K562 (cell line): ENCODE data around the gene QKI. TPM values are rescaled to one million over a fixed set of nuclear protein-coding genes. Genes with fewer than 3 reads are reported as not detected.
A peak's percentile ranks its signal among the peaks of the same experiment; 100 is the strongest.

ENCODE experiments used
- ATAC-seq: fragments of 200-7000 bp; cut with Tn5 transposase; 3 replicates; pipeline ENCODE4 v1.9.1; 2020; ENCODE audit warnings: moderate library complexity
- BruUV-seq: library from RNA; stranded (reverse); fragments of 400-500 nt; replicated peaks from 2 replicates; lab custom pipeline; 2021; lab: Mats Ljungman, UMichigan
- CTCF ChIA-PET: fragments of 300-600 bp; formaldehyde crosslinking; extraction: SDS; loops from one replicate; lab custom pipeline; 2021; ENCODE audit warnings: low intra/inter-chr PET ratio; lab: Yijun Ruan, JAX
- POLR2A ChIA-PET: fragments of 300-600, 350-650 bp; sonication (Branson Sonifier 250); formaldehyde crosslinking; extraction: SDS; loops from one replicate; lab custom pipeline; 2021; ENCODE audit warnings: antibody characterized with exemption, inconsistent platforms; lab: Yijun Ruan, JAX
- DNase-seq, 4 experiments: peaks; one replicate each; pipeline versions ENCODE4 v3.0.0 to v3.0.0-alpha.2; 2011 to 2018; ENCODE audit warnings: low spot score in 3 of 4, mixed read lengths in 3 of 4; ENCODE audit errors: extremely low read depth in 1 of 4
- FAIRE-seq: peaks from 2 replicates; lab custom pipeline; 2011; peaks lifted over from hg19 to GRCh38; lab: Jason Lieb, UNC
- H2AFZ ChIP-seq: 2 replicates; pipeline ENCODE4 v1.6.0; 2011; ENCODE audit warnings: low read depth, low read length, control low read depth, inconsistent platforms
- H3K27ac ChIP-seq: fragments of 200-600 bp; 3 replicates; pipeline ENCODE4 v1.8.0; 2011; ENCODE audit warnings: low read depth, mild to moderate bottlenecking, control low read depth, inconsistent platforms, low read length, moderate library complexity, mixed read lengths; ENCODE audit errors: extremely low read depth
- H3K27me3 ChIP-seq, 2 experiments: fragments of 300-600 bp in 1 of 2; 2 replicates in 1 of 2; 3 replicates in 1 of 2; pipeline versions ENCODE4 v1.6.0 to v1.8.0; 2011; ENCODE audit warnings: inconsistent platforms in 2 of 2, low read length in 2 of 2, mild to moderate bottlenecking in 1 of 2, mixed read lengths in 1 of 2, moderate library complexity in 1 of 2; ENCODE audit not compliant: control insufficient read depth in 2 of 2, insufficient read depth in 2 of 2
- H3K36me3 ChIP-seq: fragments of 300-600 bp; 3 replicates; pipeline ENCODE4 v1.8.0; 2011; ENCODE audit warnings: mild to moderate bottlenecking, low read length, inconsistent platforms; ENCODE audit not compliant: control insufficient read depth, insufficient read depth
- H3K4me1 ChIP-seq, 2 experiments: fragments of 200-600 bp in 1 of 2; replicated peaks in 1 of 2; 2 replicates in 1 of 2; 3 replicates in 1 of 2; pipeline versions ENCODE4 v1.5.1 to v1.8.0; 2011; ENCODE audit warnings: inconsistent platforms in 2 of 2, low read length in 2 of 2, mild to moderate bottlenecking in 1 of 2, mixed read lengths in 1 of 2, moderate library complexity in 1 of 2; ENCODE audit not compliant: control insufficient read depth in 2 of 2, insufficient read depth in 2 of 2
- H3K4me2 ChIP-seq: 2 replicates; pipeline ENCODE4 v1.6.1; 2011; ENCODE audit warnings: low read length, control low read depth, inconsistent platforms, mixed read lengths; ENCODE audit not compliant: insufficient read depth
- H3K4me3 ChIP-seq: fragments of 200-600 bp; sonication (generic), shearing (Covaris generic); 2 replicates; pipeline ENCODE4 v1.5.1; 2016; ENCODE audit warnings: control low read depth, inconsistent platforms
- H3K79me2 ChIP-seq: fragments of 200-600 bp; 3 replicates; pipeline ENCODE4 v1.8.0; 2011; ENCODE audit warnings: low read length, inconsistent platforms; ENCODE audit not compliant: control insufficient read depth, insufficient read depth
- H3K9ac ChIP-seq, 2 experiments: 2 replicates each; pipeline versions ENCODE4 v1.6.0 to v1.6.1; 2011; ENCODE audit warnings: low read depth in 2 of 2, low read length in 2 of 2, control low read depth in 1 of 2, inconsistent platforms in 1 of 2, mild to moderate bottlenecking in 1 of 2, mixed read lengths in 1 of 2; ENCODE audit not compliant: insufficient read depth in 1 of 2
- H3K9me1 ChIP-seq: one replicate; pipeline ENCODE4 v1.6.0; 2011; ENCODE audit warnings: inconsistent platforms, mild to moderate bottlenecking, low read length, moderate library complexity; ENCODE audit not compliant: control insufficient read depth, insufficient read depth
- H3K9me3 ChIP-seq: replicated peaks from 2 replicates; pipeline ENCODE4 v1.5.1; 2011; ENCODE audit warnings: low read depth, low read length, inconsistent platforms; ENCODE audit not compliant: control insufficient read depth, insufficient read depth
- H4K20me1 ChIP-seq: replicated peaks from 2 replicates; pipeline ENCODE4 v1.6.1; 2011; ENCODE audit warnings: low read length, inconsistent platforms, mixed read lengths; ENCODE audit not compliant: control insufficient read depth, insufficient read depth
- ERF ChIP-seq: fragments of 450-650 bp; formaldehyde crosslinking; IDR thresholded peaks from 2 replicates; pipeline ENCODE4 v1.4.0; 2020; ENCODE audit warnings: mild to moderate bottlenecking, mixed read lengths
- ETV1 ChIP-seq: fragments of 450-650 bp; conservative IDR thresholded peaks from 2 replicates; pipeline ENCODE4 v1.6.1; 2016; ENCODE audit warnings: missing genetic modification characterization, control low read depth, low read depth, missing compliant biosample characterization
- FOXP1 ChIP-seq: sonication (generic); formaldehyde crosslinking; IDR thresholded peaks from 2 replicates; pipeline ENCODE4 v1.8.0; 2022; ENCODE audit warnings: mild to moderate bottlenecking, missing genetic modification reagents
- GTF2B ChIP-seq: IDR thresholded peaks from 2 replicates; pipeline ENCODE4 v1.6.1; 2011; ENCODE audit not compliant: insufficient read length; ENCODE audit errors: extremely low read depth
- HNRNPH1 ChIP-seq: fragments of 200-400 bp; formaldehyde crosslinking; optimal IDR thresholded peaks from 2 replicates; pipeline ENCODE3; 2017; ENCODE audit warnings: low read depth, mild to moderate bottlenecking, low read length, moderate library complexity
- MTA2 ChIP-seq: fragments of 450-650 bp; IDR thresholded peaks from 2 replicates; pipeline ENCODE4 v1.6.1; 2016; ENCODE audit warnings: low read depth
- NR1H2 ChIP-seq: sonication (generic); formaldehyde crosslinking; IDR thresholded peaks from 2 replicates; pipeline ENCODE4 v1.4.0; 2020; ENCODE audit warnings: mild to moderate bottlenecking, missing genetic modification reagents
- PBX2 ChIP-seq, 2 experiments: IDR thresholded peaks in 1 of 2; conservative IDR thresholded peaks in 1 of 2; 2 replicates each; pipeline ENCODE4 v1.6.1; 2016; ENCODE audit warnings: low read depth in 2 of 2, mild to moderate bottlenecking in 1 of 2, missing compliant biosample characterization in 1 of 2, missing genetic modification characterization in 1 of 2, moderate library complexity in 1 of 2
- TARDBP ChIP-seq: fragments of 450-650 bp; IDR thresholded peaks from 2 replicates; pipeline ENCODE4 v1.6.1; 2016
- TRIM28 ChIP-seq: fragments of 450-650 bp; IDR thresholded peaks from 2 replicates; pipeline ENCODE4 v1.6.1; 2017
- U2AF2 ChIP-seq: fragments of 200-400 bp; formaldehyde crosslinking; optimal IDR thresholded peaks from 2 replicates; pipeline ENCODE3; 2017; ENCODE audit warnings: low read depth, mild to moderate bottlenecking, low read length
- ZNF133 ChIP-seq: fragments of 250-450 bp; sonication (Bioruptor Pico); IDR thresholded peaks from 2 replicates; pipeline ENCODE4 v1.4.0; 2020; ENCODE audit warnings: mild to moderate bottlenecking
- ZNF224 ChIP-seq: sonication (generic); formaldehyde crosslinking; IDR thresholded peaks from 2 replicates; pipeline ENCODE4 v1.8.0; 2022; ENCODE audit warnings: mild to moderate bottlenecking, missing genetic modification reagents
- ZNF518B ChIP-seq: fragments of 250-450 bp; sonication (Bioruptor Pico); IDR thresholded peaks from 2 replicates; pipeline ENCODE4 v1.5.0; 2021; ENCODE audit warnings: mild to moderate bottlenecking, moderate library complexity
- ZNF668 ChIP-seq: fragments of 250-450 bp; sonication (Bioruptor Pico); IDR thresholded peaks from 2 replicates; pipeline ENCODE4 v1.8.0; 2022; ENCODE audit warnings: mild to moderate bottlenecking, inconsistent platforms
- WGBS: fragments of 100-300 bp; shearing (Covaris generic); methylation state at CpG from one replicate; pipeline ENCODE4 v1.1.6; 2016; ENCODE audit warnings: low coverage, mixed read lengths; ENCODE audit not compliant: insufficient coverage; ENCODE audit errors: missing lambda C conversion rate; 5-methylcytosine and 5-hydroxymethylcytosine counted together
- in situ Hi-C: fragments of 300-500 bp; cut with MboI; formaldehyde crosslinking; loops from 4 replicates; pipeline ENCODE4 v1.15.0; 2018; ENCODE audit warnings: inconsistent platforms, mixed read lengths
- intact Hi-C: fragments of 100-400 bp; cut with micrococcal nuclease; formaldehyde crosslinking; loops from 2 replicates; pipeline ENCODE4 v1.14.2; 2022
- polyA plus RNA-seq, 8 experiments: library from polyadenylated mRNA; depleted of rRNA in 4 of 8; stranded (reverse) in 5 of 8; unstranded in 3 of 8; fragments of >200 nt; fragmentation: Nextera tagmentation in 2 of 8; fragmentation: Illumina TruSeq in 1 of 8; extraction: Ambion mirVana in 2 of 8; extraction: Trizol in 1 of 8; gene quantifications; 2 replicates each; pipeline versions ENCODE4 v1.2.1 to v1.2.3, GENCODE V29; 2011 to 2014; ENCODE audit warnings: inconsistent platforms in 1 of 8, missing spikeins in 1 of 8
- total RNA-seq, 7 experiments: library from RNA; depleted of rRNA in 6 of 7; stranded (reverse); fragments of >200 nt in 6 of 7; fragmentation: Illumina TruSeq in 2 of 7; extraction: Trizol in 2 of 7; gene quantifications; 2 replicates each; pipeline versions ENCODE4 v1.2.1 to v1.2.3, GENCODE V29; 2011 to 2021; ENCODE audit warnings: low replicate concordance in 1 of 7

Gene QKI
- total and polyA plus RNA-seq, 9 of the 15 experiments (the other 6 are each of a cell fraction or from before 2014, with no cell fraction given): 20.4 to 215 (median 123) TPM

- H3K79me2 ChIP-seq: peaks cover 92% of the 10 kb centered on the region
- no peaks in the 10 kb centered on the region for H3K9me1 ChIP-seq
- peaks cover 2 to 3% of the 10 kb centered on the region in 2 experiments; a peak in 1 of 5 replicates for H3K4me1 ChIP-seq
- H3K9ac ChIP-seq: peak overlapping the region in 1 of 2 experiments; percentile 6; a peak in 1 of 4 replicates
- DNase-seq (no peak), ATAC-seq (peak; percentile 32; the same call in 2 of the 3 replicates), FAIRE-seq (no peak)
- 64% methylated on average over 5 of the region's 5 CpGs for WGBS
- H3K27me3 ChIP-seq: no peaks in the 10 kb centered on the region
- in situ Hi-C loops (no loop called here), intact Hi-C loops (no loop called here)
- no peaks in the 10 kb centered on the region for H3K9me3 ChIP-seq
- no peak overlapping the region for H3K4me3 ChIP-seq
- ChIA-PET POLR2A (interaction anchor here (1.3 kb wide), 1 partner anchor 8 kb away, joined by 3 read pairs; no protein-coding TSS in a partner anchor), CTCF (no interaction called here)
- BruUV-seq: no TSS peak
- TF ChIP-seq ZNF133: no peak
- no peak for TF ChIP-seq PBX2 (CRISPR knock-in tag; IDR thresholded peaks at IDR 0.05; ENCODE audit: low read depth)
- no peak for TF ChIP-seq PBX2 (tag; conservative IDR thresholded peaks at IDR 0.05; ENCODE audit: low read depth)
- TF ChIP-seq GTF2B: no peak
- no peak for TF ChIP-seq TARDBP
- no peak for TF ChIP-seq ERF
- TF ChIP-seq HNRNPH1: no peak
- TF ChIP-seq NR1H2 (CRISPR knock-in tag): no peak
- TF ChIP-seq FOXP1 (CRISPR knock-in tag): no peak
- TF ChIP-seq ZNF518B (CRISPR knock-in tag): no peak
- TF ChIP-seq MTA2: no peak
- no peak for TF ChIP-seq ZNF224 (CRISPR knock-in tag)
- TF ChIP-seq U2AF2: no peak
- no peak for TF ChIP-seq TRIM28
- TF ChIP-seq ZNF668 (CRISPR knock-in tag): no peak
- no peak for TF ChIP-seq ETV1 (tag)
- no peak overlapping the region for H3K4me2 ChIP-seq
- peaks cover 22% of the 10 kb centered on the region; the same call in 2 of the 3 replicates for H3K36me3 ChIP-seq
- H3K27ac ChIP-seq: no peak overlapping the region
- peaks cover 15% of the 10 kb centered on the region for H4K20me1 ChIP-seq
- no peak overlapping the region for H2AFZ ChIP-seq
These were observed 118.1 kb downstream of the QKI start for GRCh38 chr6:163532526-163533078.
